ENCODE results near the gene FBXW7. TPM values are rescaled to one million over a fixed set of nuclear protein-coding genes. Genes with fewer than 3 reads are reported as not detected.

Gene FBXW7
- total RNA-seq, 1 experiment from 2014 or later: 27.1 TPM

GRCh38 chr4:152572417-152573086 is 36.7 kb upstream of the FBXW7 start:
- no peaks in the 10 kb centered on the region for H3K27me3 ChIP-seq (ENCODE audit: insufficient read depth, low read length)
- WGBS (ENCODE audit: extremely low coverage, insufficient read length, low lambda C conversion rate): no CpG with 5 or more reads among the region's 9 CpGs
- Mint-ChIP-seq H3K27me3 (ENCODE audit: low read depth) (no peaks in the 10 kb centered on the region), H3K4me1 (peaks cover 2 to 3% of the 10 kb centered on the region in 2 experiments; a peak in 1 of 4 replicates), H3K4me3 (no peak overlapping the region), H3K9me3 (no peaks in the 10 kb centered on the region), H3K27ac (no peak overlapping the region; a peak in 1 of 7 replicates), H3K36me3 (ENCODE audit: insufficient read depth in 1 of 3, low read depth in 3 of 3) (no peaks in the 10 kb centered on the region)
- H2BK20ac ChIP-seq (ENCODE audit: low read depth, low read length, poor library complexity, severe bottlenecking): no peak overlapping the region
- no peak overlapping the region for H3K27ac ChIP-seq (ENCODE audit: insufficient read length, low read depth, low read length)
- H3T11ph ChIP-seq (ENCODE audit: low read length): no peak overlapping the region
- H2BK12ac ChIP-seq (ENCODE audit: insufficient read length, low read depth, low read length): no peak overlapping the region
- no peak overlapping the region for H4K5ac ChIP-seq (ENCODE audit: insufficient read length, low read depth, low read length)
- H2BK15ac ChIP-seq (ENCODE audit: low read depth, low read length): no peak overlapping the region
- H3K4me2 ChIP-seq (ENCODE audit: insufficient read depth, insufficient read length, low read length): no peak overlapping the region
- no peak overlapping the region for H4K91ac ChIP-seq (ENCODE audit: insufficient read length, low read depth, low read length)
- no peaks in the 10 kb centered on the region for H3K4me1 ChIP-seq (ENCODE audit: insufficient read depth, low read length)
- H3K4ac ChIP-seq (ENCODE audit: low read depth, low read length): no peak overlapping the region
- no peak overlapping the region for H3K56ac ChIP-seq (ENCODE audit: insufficient read length, low read depth, low read length)
- H2BK120ac ChIP-seq (ENCODE audit: low read depth, low read length, poor library complexity, severe bottlenecking): no peak overlapping the region
- TF ChIP-seq CTCF (conservative IDR thresholded peaks at IDR 0.05): no peak
- no peak for DNase-seq
- H2BK5ac ChIP-seq (ENCODE audit: insufficient read length, low read length): no peak overlapping the region
- H3K23ac ChIP-seq (ENCODE audit: insufficient read length, low read depth, low read length): no peak overlapping the region
- H3K79me2 ChIP-seq (ENCODE audit: insufficient read depth, low read length): no peaks in the 10 kb centered on the region
- no peaks in the 10 kb centered on the region for H3K23me2 ChIP-seq (ENCODE audit: insufficient read length, low read depth, low read length, poor library complexity, severe bottlenecking)
- H3K9me3 ChIP-seq (ENCODE audit: control insufficient read depth, low read depth, low read length): no peaks in the 10 kb centered on the region
- H3K18ac ChIP-seq (ENCODE audit: insufficient read length, low read depth, low read length): no peak overlapping the region
- H2AK5ac ChIP-seq (ENCODE audit: insufficient read length, low read length): no peak overlapping the region
- no peak overlapping the region for H3K9ac ChIP-seq (ENCODE audit: extremely low read depth, insufficient read length, low read length)
- H4K20me1 ChIP-seq (ENCODE audit: control insufficient read depth, insufficient read depth, insufficient read length): no peaks in the 10 kb centered on the region
- no peaks in the 10 kb centered on the region for H3K79me1 ChIP-seq (ENCODE audit: insufficient read depth, low read depth, low read length, poor library complexity, severe bottlenecking)
- no peak overlapping the region for H3K14ac ChIP-seq (ENCODE audit: insufficient read depth, low read length)
- no peak overlapping the region for H4K8ac ChIP-seq (replicated peaks; ENCODE audit: insufficient read length, low read depth, low read length)
- peak overlapping the region; percentile 88 for H2AFZ ChIP-seq (ENCODE audit: low read length)
